ENCODE results near the gene ZBTB42.

The ZBTB42 gene

DNA sequence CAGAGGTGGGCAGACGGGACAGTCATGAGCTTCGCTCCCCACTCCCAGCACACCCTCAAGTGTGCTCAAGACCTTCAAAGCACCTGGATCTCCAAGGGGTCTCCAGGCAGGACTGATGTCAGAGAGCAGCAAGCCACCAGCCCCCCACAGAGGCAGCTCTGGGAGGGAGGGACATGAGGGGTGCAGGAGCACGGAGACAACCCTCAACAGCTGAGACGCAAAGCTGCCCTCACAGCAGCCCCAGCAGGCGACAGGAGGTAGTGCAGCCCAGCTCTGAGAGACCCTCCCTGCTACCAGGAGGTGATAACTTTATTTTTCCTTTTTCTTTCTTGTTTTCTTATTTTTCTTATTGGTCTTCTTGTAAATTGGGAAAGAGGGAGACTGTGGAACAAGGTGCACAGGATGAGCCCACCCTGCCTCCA lies 30.0 kb upstream of the ZBTB42 start:
- Histone ChIP-seq H3K36me3 (ENCODE audit: insufficient read depth, low read length) (peaks cover 38% of the 10 kb centered on the region; the same call in 1 of the 2 replicates), H3K4me1 (ENCODE audit: control insufficient read depth, insufficient read depth, low read length, unreplicated experiment) (peaks cover 5% of the 10 kb centered on the region), H3K27me3 (ENCODE audit: insufficient read depth, low read length) (no peaks in the 10 kb centered on the region), H2AFZ (ENCODE audit: low read length, unreplicated experiment) (no peak overlapping the region), H3K4me3 (ENCODE audit: low read depth, low read length) (no peak overlapping the region), H3K79me2 (ENCODE audit: control insufficient read depth, insufficient read depth, low read length, unreplicated experiment) (no peaks in the 10 kb centered on the region), H3K27ac (ENCODE audit: low read depth, low read length) (no peak overlapping the region)

DNA sequence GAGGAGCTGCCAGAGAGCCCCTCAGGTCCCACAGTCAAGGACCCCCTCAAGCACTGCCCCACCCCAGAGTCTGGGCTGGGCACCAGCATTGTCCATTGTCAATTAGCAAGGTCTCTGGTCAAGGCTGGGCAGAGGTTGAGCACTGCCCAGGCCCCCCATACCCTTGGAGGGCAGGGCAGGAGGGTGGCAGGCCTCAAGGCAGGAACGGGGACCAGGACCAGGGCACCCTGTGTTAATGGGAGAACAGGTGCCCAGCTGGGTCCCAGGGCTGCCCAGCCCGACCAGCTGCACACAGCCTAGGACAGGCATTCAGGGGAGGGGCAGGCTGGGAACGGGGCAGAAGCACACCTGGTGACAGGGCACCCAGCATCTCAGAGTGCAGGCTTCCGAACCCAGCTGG lies 29.5 kb upstream of the ZBTB42 start:
- no peaks in the 10 kb centered on the region for H3K27me3 ChIP-seq (ENCODE audit: insufficient read depth, low read length)
- H3K79me2 ChIP-seq (ENCODE audit: control insufficient read depth, insufficient read depth, low read length, unreplicated experiment): no peaks in the 10 kb centered on the region
- H2AFZ ChIP-seq (ENCODE audit: low read length, unreplicated experiment): no peak overlapping the region
- H3K27ac ChIP-seq (ENCODE audit: low read depth, low read length): no peak overlapping the region
- H3K4me3 ChIP-seq (ENCODE audit: low read depth, low read length): no peak overlapping the region
- H3K36me3 ChIP-seq (ENCODE audit: insufficient read depth, low read length): peaks cover 42% of the 10 kb centered on the region; the same call in 1 of the 2 replicates
- H3K4me1 ChIP-seq (ENCODE audit: control insufficient read depth, insufficient read depth, low read length, unreplicated experiment): peaks cover 5% of the 10 kb centered on the region

- Histone ChIP-seq H3K79me2 (ENCODE audit: control insufficient read depth, insufficient read depth, low read length, unreplicated experiment) (no peaks in the 10 kb centered on the region), H3K36me3 (ENCODE audit: insufficient read depth, low read length) (peaks cover 43% of the 10 kb centered on the region; the same call in 1 of the 2 replicates), H3K27me3 (ENCODE audit: insufficient read depth, low read length) (no peaks in the 10 kb centered on the region), H3K4me3 (ENCODE audit: low read depth, low read length) (no peak overlapping the region), H3K4me1 (ENCODE audit: control insufficient read depth, insufficient read depth, low read length, unreplicated experiment) (peaks cover 5% of the 10 kb centered on the region), H2AFZ (ENCODE audit: low read length, unreplicated experiment) (no peak overlapping the region), H3K27ac (ENCODE audit: low read depth, low read length) (no peak overlapping the region)
Observed at GRCh38 chr14:104771918-104772706, 28.8 kb upstream of the ZBTB42 start.

- H2AFZ ChIP-seq (ENCODE audit: low read length, unreplicated experiment): no peak overlapping the region
- peaks cover 5% of the 10 kb centered on the region for H3K4me1 ChIP-seq (ENCODE audit: control insufficient read depth, insufficient read depth, low read length, unreplicated experiment)
- no peak overlapping the region for H3K27ac ChIP-seq (ENCODE audit: low read depth, low read length)
- H3K4me3 ChIP-seq (ENCODE audit: low read depth, low read length): no peak overlapping the region
- H3K79me2 ChIP-seq (ENCODE audit: control insufficient read depth, insufficient read depth, low read length, unreplicated experiment): no peaks in the 10 kb centered on the region
- no peaks in the 10 kb centered on the region for H3K27me3 ChIP-seq (ENCODE audit: insufficient read depth, low read length)
- H3K36me3 ChIP-seq (ENCODE audit: insufficient read depth, low read length): peaks cover 45% of the 10 kb centered on the region; the same call in 1 of the 2 replicates
Observed at GRCh38 chr14:104772707-104773504, 28.0 kb upstream of the ZBTB42 start.

GRCh38 chr14:104773505-104774452 lies 27.1 kb upstream of the ZBTB42 start:
- no peaks in the 10 kb centered on the region for H3K79me2 ChIP-seq (ENCODE audit: control insufficient read depth, insufficient read depth, low read length, unreplicated experiment)
- H2AFZ ChIP-seq (ENCODE audit: low read length, unreplicated experiment): no peak overlapping the region
- no peaks in the 10 kb centered on the region for H3K27me3 ChIP-seq (ENCODE audit: insufficient read depth, low read length)
- H3K36me3 ChIP-seq (ENCODE audit: insufficient read depth, low read length): peaks cover 45% of the 10 kb centered on the region; the same call in 1 of the 2 replicates
- no peak overlapping the region for H3K4me3 ChIP-seq (ENCODE audit: low read depth, low read length)
- peaks cover 3% of the 10 kb centered on the region for H3K4me1 ChIP-seq (ENCODE audit: control insufficient read depth, insufficient read depth, low read length, unreplicated experiment)
- H3K27ac ChIP-seq (ENCODE audit: low read depth, low read length): no peak overlapping the region

DNA sequence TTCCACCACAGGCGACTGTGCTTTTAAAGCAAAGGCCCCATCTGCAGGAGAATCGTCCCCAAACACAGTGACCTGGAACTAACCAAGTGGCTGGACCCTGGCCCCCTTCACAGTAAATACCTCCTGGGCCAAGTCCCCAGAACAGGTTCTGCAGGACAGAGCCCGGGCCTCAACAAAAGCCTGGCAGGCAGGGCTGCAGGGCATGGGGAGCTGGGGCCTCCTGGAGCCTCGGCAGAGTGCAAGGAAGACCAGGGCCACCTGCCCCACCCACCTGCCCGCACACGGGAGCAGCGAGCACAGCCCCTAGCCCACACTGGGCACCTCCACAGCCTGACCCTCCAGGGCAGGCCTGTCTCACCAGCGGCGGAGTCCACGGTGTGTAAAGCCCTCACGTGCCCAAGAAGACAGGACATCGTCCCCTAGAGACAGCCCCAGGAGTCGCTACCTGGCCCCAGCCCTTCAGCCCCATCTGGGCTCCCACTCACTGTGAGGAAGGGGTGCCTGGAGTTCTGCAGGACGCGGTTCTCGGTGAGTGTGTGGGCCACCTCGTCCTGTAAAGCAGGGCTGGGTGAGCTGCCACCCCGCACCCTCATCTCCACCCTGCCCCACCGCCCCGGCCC lies 26.3 kb upstream of the ZBTB42 start:
- no peaks in the 10 kb centered on the region for H3K27me3 ChIP-seq (ENCODE audit: insufficient read depth, low read length)
- no peak overlapping the region for H2AFZ ChIP-seq (ENCODE audit: low read length, unreplicated experiment)
- H3K36me3 ChIP-seq (ENCODE audit: insufficient read depth, low read length): peaks cover 45% of the 10 kb centered on the region; the same call in 1 of the 2 replicates
- H3K4me1 ChIP-seq (ENCODE audit: control insufficient read depth, insufficient read depth, low read length, unreplicated experiment): no peaks in the 10 kb centered on the region
- H3K27ac ChIP-seq (ENCODE audit: low read depth, low read length): no peak overlapping the region
- no peaks in the 10 kb centered on the region for H3K79me2 ChIP-seq (ENCODE audit: control insufficient read depth, insufficient read depth, low read length, unreplicated experiment)
- no peak overlapping the region for H3K4me3 ChIP-seq (ENCODE audit: low read depth, low read length)

- no peaks in the 10 kb centered on the region for H3K4me1 ChIP-seq (ENCODE audit: control insufficient read depth, insufficient read depth, low read length, unreplicated experiment)
- H3K27ac ChIP-seq (ENCODE audit: low read depth, low read length): no peak overlapping the region
- H3K27me3 ChIP-seq (ENCODE audit: insufficient read depth, low read length): no peaks in the 10 kb centered on the region
- H3K36me3 ChIP-seq (ENCODE audit: insufficient read depth, low read length): peaks cover 45% of the 10 kb centered on the region; the same call in 1 of the 2 replicates
- H3K4me3 ChIP-seq (ENCODE audit: low read depth, low read length): no peak overlapping the region
- H3K79me2 ChIP-seq (ENCODE audit: control insufficient read depth, insufficient read depth, low read length, unreplicated experiment): no peaks in the 10 kb centered on the region
- H2AFZ ChIP-seq (ENCODE audit: low read length, unreplicated experiment): no peak overlapping the region
Observed at GRCh38 chr14:104775073-104775489, 25.8 kb upstream of the ZBTB42 start.

- H3K27ac ChIP-seq (ENCODE audit: low read depth, low read length): no peak overlapping the region
- no peak overlapping the region for H2AFZ ChIP-seq (ENCODE audit: low read length, unreplicated experiment)
- peaks cover 34% of the 10 kb centered on the region; the same call in 1 of the 2 replicates for H3K36me3 ChIP-seq (ENCODE audit: insufficient read depth, low read length)
- no peaks in the 10 kb centered on the region for H3K27me3 ChIP-seq (ENCODE audit: insufficient read depth, low read length)
- no peak overlapping the region for H3K4me3 ChIP-seq (ENCODE audit: low read depth, low read length)
- no peaks in the 10 kb centered on the region for H3K79me2 ChIP-seq (ENCODE audit: control insufficient read depth, insufficient read depth, low read length, unreplicated experiment)
- H3K4me1 ChIP-seq (ENCODE audit: control insufficient read depth, insufficient read depth, low read length, unreplicated experiment): no peaks in the 10 kb centered on the region
Observed at GRCh38 chr14:104776481-104776880, 24.4 kb upstream of the ZBTB42 start.

DNA sequence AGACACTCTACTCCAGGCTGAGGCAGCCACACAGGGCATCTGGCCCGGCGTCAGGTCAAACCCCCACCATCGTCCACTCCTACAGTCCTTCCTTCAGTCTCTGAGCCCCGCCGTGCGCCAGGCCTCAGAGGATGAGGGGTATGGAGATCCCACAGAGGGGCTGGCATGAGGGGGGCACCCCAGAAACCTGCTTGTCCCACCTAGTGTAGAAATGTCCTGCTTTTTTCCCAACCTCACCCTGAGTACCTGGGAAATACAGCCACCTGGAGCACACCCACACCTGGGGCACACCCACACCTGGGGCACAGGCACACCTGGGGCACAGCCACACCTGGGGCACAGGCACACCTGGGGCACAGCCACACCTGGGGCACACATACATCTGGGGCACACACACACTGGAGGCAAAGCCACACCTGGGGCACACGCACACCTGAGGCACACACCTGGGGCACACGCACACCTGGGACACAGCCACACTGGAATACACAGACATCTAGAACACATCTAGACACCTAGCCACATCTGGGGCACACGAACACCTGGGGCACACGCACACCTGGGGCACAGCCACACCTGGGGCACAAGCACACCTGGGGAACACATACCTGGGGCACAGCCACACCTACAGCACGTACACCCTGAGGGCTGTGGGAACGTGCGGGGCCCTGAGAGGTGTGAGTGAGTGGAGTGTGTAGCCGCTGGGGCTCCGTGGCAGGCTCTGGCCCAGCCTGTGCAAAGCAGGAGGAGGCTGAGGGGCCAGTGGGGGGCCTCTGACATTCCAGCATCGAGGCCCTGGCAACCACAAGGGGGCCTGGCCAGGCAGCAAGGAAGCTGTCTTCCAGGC lies 23.7 kb upstream of the ZBTB42 start:
- Histone ChIP-seq H3K27ac (ENCODE audit: low read depth, low read length) (no peak overlapping the region), H3K4me1 (ENCODE audit: control insufficient read depth, insufficient read depth, low read length, unreplicated experiment) (no peaks in the 10 kb centered on the region), H2AFZ (ENCODE audit: low read length, unreplicated experiment) (no peak overlapping the region), H3K36me3 (ENCODE audit: insufficient read depth, low read length) (peaks cover 27% of the 10 kb centered on the region; the same call in 1 of the 2 replicates), H3K79me2 (ENCODE audit: control insufficient read depth, insufficient read depth, low read length, unreplicated experiment) (no peaks in the 10 kb centered on the region), H3K4me3 (ENCODE audit: low read depth, low read length) (no peak overlapping the region), H3K27me3 (ENCODE audit: insufficient read depth, low read length) (no peaks in the 10 kb centered on the region)
